ENCODE data around the gene SPCS3.
"Not testable (repeated sequence)": the region's sequence is repeated elsewhere in the genome, so short reads cannot be mapped to it uniquely, and the experiment has no call there.

The SPCS3 gene

GRCh38 chr4:176319704-176320339, at the start of gene SPCS3:
TSS of gene SPCS3 (plus strand) at chr4:176319966. CDS start at chr4:176320077, 111 bp downstream.
- peak within 1 kb of the TSS; percentile 87 for H3K9ac ChIP-seq (ENCODE audit: low read depth, low read length)
- no peaks in the 10 kb centered on the region for H3K27me3 ChIP-seq (ENCODE audit: control insufficient read depth, insufficient read depth, low read length)
- no peaks in the 10 kb centered on the region for H3K9me3 ChIP-seq (ENCODE audit: control insufficient read depth, insufficient read depth, low read length)
- H3K27ac ChIP-seq (ENCODE audit: low read depth, low read length): peak within 1 kb of the TSS; percentile 95
- H3K4me3 ChIP-seq (ENCODE audit: low read depth, low read length): peak within 1 kb of the TSS; percentile 93
- peaks cover 19% of the 10 kb centered on the region for H3K4me1 ChIP-seq (ENCODE audit: control insufficient read depth, insufficient read depth, low read length)
- no peaks in the 10 kb centered on the region for H3K36me3 ChIP-seq (ENCODE audit: control insufficient read depth, insufficient read depth, low read length)

- Histone ChIP-seq H3K4me1 (ENCODE audit: control insufficient read depth, insufficient read depth, low read length) (no peaks in the 10 kb centered on the region), H3K9me3 (ENCODE audit: control insufficient read depth, insufficient read depth, low read length) (no peaks in the 10 kb centered on the region), H3K27ac (ENCODE audit: low read depth, low read length) (no peak overlapping the region), H3K9ac (ENCODE audit: low read depth, low read length) (no peak overlapping the region), H3K27me3 (ENCODE audit: control insufficient read depth, insufficient read depth, low read length) (no peaks in the 10 kb centered on the region), H3K36me3 (ENCODE audit: control insufficient read depth, insufficient read depth, low read length) (no peaks in the 10 kb centered on the region), H3K4me3 (ENCODE audit: low read depth, low read length) (no peak overlapping the region)
Observed at GRCh38 chr4:176270669-176271068, 49.1 kb upstream of the SPCS3 start.

GRCh38 chr4:176271749-176272148, 48.0 kb upstream of the SPCS3 start:
- H3K27ac ChIP-seq (ENCODE audit: low read depth, low read length): no peak overlapping the region
- no peak overlapping the region for H3K4me3 ChIP-seq (ENCODE audit: low read depth, low read length)
- H3K9me3 ChIP-seq (ENCODE audit: control insufficient read depth, insufficient read depth, low read length): no peaks in the 10 kb centered on the region
- no peak overlapping the region for H3K9ac ChIP-seq (ENCODE audit: low read depth, low read length)
- H3K36me3 ChIP-seq (ENCODE audit: control insufficient read depth, insufficient read depth, low read length): no peaks in the 10 kb centered on the region
- 0 out of 2 replicates have a peak, but pooled peaks cover under 1% of the 10 kb centered on the region for H3K4me1 ChIP-seq (ENCODE audit: control insufficient read depth, insufficient read depth, low read length)
- no peaks in the 10 kb centered on the region for H3K27me3 ChIP-seq (ENCODE audit: control insufficient read depth, insufficient read depth, low read length)

- peaks cover 7% of the 10 kb centered on the region for H3K4me1 ChIP-seq (ENCODE audit: control insufficient read depth, insufficient read depth, low read length)
- H3K27ac ChIP-seq (ENCODE audit: low read depth, low read length): no peak overlapping the region
- H3K9me3 ChIP-seq (ENCODE audit: control insufficient read depth, insufficient read depth, low read length): no peaks in the 10 kb centered on the region
- no peaks in the 10 kb centered on the region for H3K27me3 ChIP-seq (ENCODE audit: control insufficient read depth, insufficient read depth, low read length)
- no peak overlapping the region for H3K9ac ChIP-seq (ENCODE audit: low read depth, low read length)
- H3K4me3 ChIP-seq (ENCODE audit: low read depth, low read length): no peak overlapping the region
- no peaks in the 10 kb centered on the region for H3K36me3 ChIP-seq (ENCODE audit: control insufficient read depth, insufficient read depth, low read length)
Observed at GRCh38 chr4:176272799-176273198, 47.0 kb upstream of the SPCS3 start.

GRCh38 chr4:176273736-176274135, 46.0 kb upstream of the SPCS3 start:
- Histone ChIP-seq H3K36me3 (ENCODE audit: control insufficient read depth, insufficient read depth, low read length) (no peaks in the 10 kb centered on the region), H3K9me3 (ENCODE audit: control insufficient read depth, insufficient read depth, low read length) (no peaks in the 10 kb centered on the region), H3K4me1 (ENCODE audit: control insufficient read depth, insufficient read depth, low read length) (peaks cover 7% of the 10 kb centered on the region)

GRCh38 chr4:176274441-176274840, 45.3 kb upstream of the SPCS3 start:
- H3K27me3 ChIP-seq (ENCODE audit: control insufficient read depth, insufficient read depth, low read length): no peaks in the 10 kb centered on the region
- H3K4me1 ChIP-seq (ENCODE audit: control insufficient read depth, insufficient read depth, low read length): peaks cover 7% of the 10 kb centered on the region
- H3K9me3 ChIP-seq (ENCODE audit: control insufficient read depth, insufficient read depth, low read length): no peaks in the 10 kb centered on the region
- no peak overlapping the region for H3K9ac ChIP-seq (ENCODE audit: low read depth, low read length)
- H3K36me3 ChIP-seq (ENCODE audit: control insufficient read depth, insufficient read depth, low read length): no peaks in the 10 kb centered on the region
- no peak overlapping the region for H3K27ac ChIP-seq (ENCODE audit: low read depth, low read length)
- no peak overlapping the region for H3K4me3 ChIP-seq (ENCODE audit: low read depth, low read length)

More at GRCh38 chr4:176273736-176274135, 46.0 kb upstream of the SPCS3 start:
- Histone ChIP-seq H3K9ac (ENCODE audit: low read depth, low read length) (no peak overlapping the region), H3K27me3 (ENCODE audit: control insufficient read depth, insufficient read depth, low read length) (no peaks in the 10 kb centered on the region), H3K4me3 (ENCODE audit: low read depth, low read length) (no peak overlapping the region), H3K27ac (ENCODE audit: low read depth, low read length) (no peak overlapping the region)

GRCh38 chr4:176276710-176277109, 43.1 kb upstream of the SPCS3 start:
- H3K27ac ChIP-seq (ENCODE audit: low read depth, low read length): no peak overlapping the region
- no peak overlapping the region for H3K9ac ChIP-seq (ENCODE audit: low read depth, low read length)
- H3K4me3 ChIP-seq (ENCODE audit: low read depth, low read length): no peak overlapping the region
- no peaks in the 10 kb centered on the region for H3K27me3 ChIP-seq (ENCODE audit: control insufficient read depth, insufficient read depth, low read length)
- H3K9me3 ChIP-seq (ENCODE audit: control insufficient read depth, insufficient read depth, low read length): no peaks in the 10 kb centered on the region
- peaks cover 7% of the 10 kb centered on the region for H3K4me1 ChIP-seq (ENCODE audit: control insufficient read depth, insufficient read depth, low read length)
- H3K36me3 ChIP-seq (ENCODE audit: control insufficient read depth, insufficient read depth, low read length): no peaks in the 10 kb centered on the region

- no peak overlapping the region for H3K9ac ChIP-seq (ENCODE audit: low read depth, low read length)
Observed at GRCh38 chr4:176277162-176277904, 42.4 kb upstream of the SPCS3 start.

GRCh38 chr4:176279560-176279959, 40.2 kb upstream of the SPCS3 start:
- not testable (repeated sequence) for H3K4me1 ChIP-seq (ENCODE audit: control insufficient read depth, insufficient read depth, low read length); H3K27ac ChIP-seq (ENCODE audit: low read depth, low read length); H3K4me3 ChIP-seq (ENCODE audit: low read depth, low read length); H3K9me3 ChIP-seq (ENCODE audit: control insufficient read depth, insufficient read depth, low read length); H3K36me3 ChIP-seq (ENCODE audit: control insufficient read depth, insufficient read depth, low read length); H3K9ac ChIP-seq (ENCODE audit: low read depth, low read length); H3K27me3 ChIP-seq (ENCODE audit: control insufficient read depth, insufficient read depth, low read length)

More at GRCh38 chr4:176277162-176277904, 42.4 kb upstream of the SPCS3 start:
- H3K27me3 ChIP-seq (ENCODE audit: control insufficient read depth, insufficient read depth, low read length): no peaks in the 10 kb centered on the region
- H3K36me3 ChIP-seq (ENCODE audit: control insufficient read depth, insufficient read depth, low read length): no peaks in the 10 kb centered on the region
- H3K9me3 ChIP-seq (ENCODE audit: control insufficient read depth, insufficient read depth, low read length): no peaks in the 10 kb centered on the region
- H3K4me1 ChIP-seq (ENCODE audit: control insufficient read depth, insufficient read depth, low read length): peaks cover 7% of the 10 kb centered on the region
- H3K4me3 ChIP-seq (ENCODE audit: low read depth, low read length): no peak overlapping the region
- no peak overlapping the region for H3K27ac ChIP-seq (ENCODE audit: low read depth, low read length)

- Histone ChIP-seq H3K9ac (ENCODE audit: low read depth, low read length) (no peak overlapping the region), H3K27ac (ENCODE audit: low read depth, low read length) (no peak overlapping the region), H3K36me3 (ENCODE audit: control insufficient read depth, insufficient read depth, low read length) (no peaks in the 10 kb centered on the region), H3K4me3 (ENCODE audit: low read depth, low read length) (no peak overlapping the region), H3K4me1 (ENCODE audit: control insufficient read depth, insufficient read depth, low read length) (no peaks in the 10 kb centered on the region), H3K27me3 (ENCODE audit: control insufficient read depth, insufficient read depth, low read length) (no peaks in the 10 kb centered on the region), H3K9me3 (ENCODE audit: control insufficient read depth, insufficient read depth, low read length) (no peaks in the 10 kb centered on the region)
Observed at GRCh38 chr4:176286728-176287127, 33.0 kb upstream of the SPCS3 start.

GRCh38 chr4:176287546-176287945, 32.2 kb upstream of the SPCS3 start:
- Histone ChIP-seq H3K27me3 (ENCODE audit: control insufficient read depth, insufficient read depth, low read length) (no peaks in the 10 kb centered on the region), H3K36me3 (ENCODE audit: control insufficient read depth, insufficient read depth, low read length) (no peaks in the 10 kb centered on the region), H3K4me1 (ENCODE audit: control insufficient read depth, insufficient read depth, low read length) (no peaks in the 10 kb centered on the region), H3K4me3 (ENCODE audit: low read depth, low read length) (no peak overlapping the region), H3K9me3 (ENCODE audit: control insufficient read depth, insufficient read depth, low read length) (no peaks in the 10 kb centered on the region), H3K27ac (ENCODE audit: low read depth, low read length) (no peak overlapping the region), H3K9ac (ENCODE audit: low read depth, low read length) (no peak overlapping the region)
